ENCODE results near the gene TMED10. TPM values are rescaled to one million over a fixed set of nuclear protein-coding genes. Genes with fewer than 3 reads are reported as not detected.

TMED10 gene
- total and polyA plus RNA-seq, 2 of the 13 experiments (the other 11 are each of a cell fraction or from before 2014, with no cell fraction given), result 311 to 377 TPM

GRCh38 chr14:75132382-75133086, 43.9 kb downstream of the TMED10 start (continued):
- TF ChIP-seq ZFY (CRISPR knock-in tag; IDR thresholded peaks at IDR 0.05) (no peak), NR3C1 (CRISPR knock-in tag; IDR thresholded peaks at IDR 0.05) (no peak), RAD21 (CRISPR knock-in tag; IDR thresholded peaks at IDR 0.05) (peak; percentile 62; the same call in 1 of the 2 replicates), ETV6 (CRISPR knock-in tag; conservative IDR thresholded peaks at IDR 0.05) (no peak), CREB1 (IDR thresholded peaks at IDR 0.05) (no peak), CREB1 (CRISPR knock-in tag; IDR thresholded peaks at IDR 0.05) (0 out of 2 replicates have a peak, but pooled peaks have one; percentile 17), GPBP1L1 (CRISPR knock-in tag; IDR thresholded peaks at IDR 0.05) (no peak)

- no peak for ATAC-seq
- in situ Hi-C loops (cut with HindIII; ENCODE audit: extremely low pct_ligation_motif_present, low pct_unique_long_range_greater_than_20kb), result loop anchor here (10.0 kb wide), 1 partner anchor 356 kb away; no protein-coding TSS in a partner anchor
- no peak overlapping the region; a peak in 1 of 6 replicates for H3K4me3 ChIP-seq (replicated peaks in 1 of 3; ENCODE audit: insufficient read depth in 1 of 3, low read depth in 2 of 3, low read length in 3 of 3)
- BruUV-seq (replicated peaks), result no TSS peak
- WGBS (ENCODE audit: low lambda C conversion rate), result 89% methylated on average over 5 of the region's 5 CpGs
- no peaks in the 10 kb centered on the region for H3K9me3 ChIP-seq (ENCODE audit: low read length)
- H3K27ac ChIP-seq (ENCODE audit: extremely low read length, insufficient read depth, low read length), result no peak overlapping the region
- ChIA-PET POLR2A (interaction anchor here (2.3 kb wide), 1 partner anchor 166 kb away, joined by 14 read pairs; no protein-coding TSS in a partner anchor), CTCF (ENCODE audit: low intra/inter-chr PET ratio, low total read pairs) (interaction anchor here (1.4 kb wide), 1 partner anchor 175 kb away, joined by 4 read pairs; no protein-coding TSS in a partner anchor)
- H3K27me3 ChIP-seq (ENCODE audit: control insufficient read depth in 1 of 2, insufficient read depth in 2 of 2, low read length in 2 of 2), result no peaks in the 10 kb centered on the region; a peak in 1 of 5 replicates
- H3K4me2 ChIP-seq (ENCODE audit: low read depth, low read length), result peak overlapping the region; percentile 87
- no peak overlapping the region for H3K9ac ChIP-seq (ENCODE audit: insufficient read depth, low read depth, low read length)
- intact Hi-C loops (cut with micrococcal nuclease; ENCODE audit: unreplicated experiment), result no loop called here
- DNase-seq (ENCODE audit: low spot score), result no peak
- no peak overlapping the region for H2AFZ ChIP-seq (ENCODE audit: low read length)
- H4K20me1 ChIP-seq (ENCODE audit: insufficient read depth, low read length), result no peaks in the 10 kb centered on the region
- H3K36me3 ChIP-seq (replicated peaks in 1 of 2; ENCODE audit: control insufficient read depth in 1 of 2, insufficient read depth in 2 of 2, low read length in 2 of 2), result no peaks in the 10 kb centered on the region; a peak in 2 of 5 replicates
- H3K79me2 ChIP-seq (ENCODE audit: insufficient read depth, low read length), result peaks cover 26% of the 10 kb centered on the region
- FAIRE-seq, result no peak
- peaks cover 26% of the 10 kb centered on the region for H3K4me1 ChIP-seq (ENCODE audit: insufficient read depth, low read length)
- TF ChIP-seq NFATC3 (CRISPR knock-in tag; IDR thresholded peaks at IDR 0.05) (no peak), FLYWCH1 (CRISPR knock-in tag; IDR thresholded peaks at IDR 0.05) (no peak), ETV5 (CRISPR knock-in tag; IDR thresholded peaks at IDR 0.05; ENCODE audit: borderline replicate concordance) (no peak), PHF21A (CRISPR knock-in tag; IDR thresholded peaks at IDR 0.05) (no peak), HDAC1 (CRISPR knock-in tag; IDR thresholded peaks at IDR 0.05) (no peak), TP53 (CRISPR knock-in tag; conservative IDR thresholded peaks at IDR 0.05) (no peak), ZNF768 (CRISPR knock-in tag; IDR thresholded peaks at IDR 0.05) (no peak), TFAP4 (IDR thresholded peaks at IDR 0.05; ENCODE audit: borderline replicate concordance, low read depth) (no peak), ZNF275 (CRISPR knock-in tag; IDR thresholded peaks at IDR 0.05; ENCODE audit: borderline replicate concordance) (no peak), NCOA1 (CRISPR knock-in tag; IDR thresholded peaks at IDR 0.05) (no peak), PBX2 (CRISPR knock-in tag; IDR thresholded peaks at IDR 0.05) (no peak), SRY (CRISPR knock-in tag; IDR thresholded peaks at IDR 0.05) (no peak), MBD4 (IDR thresholded peaks at IDR 0.05; ENCODE audit: borderline replicate concordance, low read length) (no peak), ZNF549 (CRISPR knock-in tag; IDR thresholded peaks at IDR 0.05) (no peak)
Measured at GRCh38 chr14:75128596-75128990, 47.8 kb downstream of the TMED10 start.
